ENCODE measurements around the gene NOL7.

NOL7 gene

GRCh38 chr6:13597073-13597472 is 18.1 kb upstream of the NOL7 start:
- no peak for DNase-seq

- no peak for DNase-seq
Observed at GRCh38 chr6:13600036-13600435, 15.1 kb upstream of the NOL7 start.

- DNase-seq: no peak
Observed at GRCh38 chr6:13604135-13604534, 11.0 kb upstream of the NOL7 start.

GRCh38 chr6:13604546-13605416 is 10.4 kb upstream of the NOL7 start:
- DNase-seq: no peak

GRCh38 chr6:13605634-13606033 is 9.5 kb upstream of the NOL7 start:
- no peak for DNase-seq

GRCh38 chr6:13611715-13612114 is 3.4 kb upstream of the NOL7 start:
- DNase-seq: peak in 2 of 3 donors; percentile 5 to 11

GRCh38 chr6:13613029-13613594 is 2.0 kb upstream of the NOL7 start:
- no peak for DNase-seq

GRCh38 chr6:13614126-13614925 is 809 bp upstream of the NOL7 start:
- DNase-seq: peak; percentile 38 to 66 (median 41)

- peak; percentile 33 to 68 (median 48) for DNase-seq
Observed at GRCh38 chr6:13615792-13616120, 621 bp downstream of the NOL7 start.

- no peak for DNase-seq
Observed at GRCh38 chr6:13617066-13617465, 1.9 kb downstream of the NOL7 start.

GRCh38 chr6:13624871-13625288 is 9.7 kb downstream of the NOL7 start:
- DNase-seq: peak; percentile 31 to 39 (median 35)

GRCh38 chr6:13629459-13630116 is 14.5 kb downstream of the NOL7 start:
- no peak for DNase-seq

- no peak for DNase-seq
Observed at GRCh38 chr6:13630499-13630898, 15.4 kb downstream of the NOL7 start.

GRCh38 chr6:13633343-13633742 is 18.2 kb downstream of the NOL7 start:
- no peak for DNase-seq

GRCh38 chr6:13635948-13636658 is 21.0 kb downstream of the NOL7 start:
- DNase-seq: no peak

GRCh38 chr6:13638014-13638413 is 22.9 kb downstream of the NOL7 start:
- no peak for DNase-seq

GRCh38 chr6:13638626-13639025 is 23.5 kb downstream of the NOL7 start:
- DNase-seq: no peak

GRCh38 chr6:13641315-13641714 is 26.2 kb downstream of the NOL7 start:
- peak in 2 of 3 donors; percentile 53 to 61 for DNase-seq

- DNase-seq: no peak
Observed at GRCh38 chr6:13643125-13643524, 28.0 kb downstream of the NOL7 start.

- DNase-seq: no peak
Observed at GRCh38 chr6:13648850-13649249, 33.7 kb downstream of the NOL7 start.

GRCh38 chr6:13649393-13649792 is 34.3 kb downstream of the NOL7 start:
- no peak for DNase-seq

- no peak for DNase-seq
Observed at GRCh38 chr6:13653296-13653695, 38.2 kb downstream of the NOL7 start.

- DNase-seq: no peak
Observed at GRCh38 chr6:13654496-13654895, 39.4 kb downstream of the NOL7 start.

Measured in suppressor macrophage treated with lipopolysaccharide for 1 hour (primary cell).